Kidney epithelial cell (primary cell): ENCODE data around the gene LZTFL1. TPM values are rescaled to one million over a fixed set of nuclear protein-coding genes. Genes with fewer than 3 reads are reported as not detected.

Source experiments
- DNase-seq: peaks from one replicate; pipeline ENCODE4 v3.0.0-alpha.2; 2010; ENCODE audit warnings: low read depth
- H3K27me3 ChIP-seq: 2 replicates; pipeline ENCODE4 v1.6.0; 2011; ENCODE audit warnings: low read length; ENCODE audit not compliant: control insufficient read depth, insufficient read depth
- H3K36me3 ChIP-seq: 2 replicates; pipeline ENCODE4 v1.5.1; 2011; ENCODE audit warnings: low read length; ENCODE audit not compliant: control insufficient read depth, insufficient read depth
- H3K4me3 ChIP-seq: 2 replicates; pipeline ENCODE4 v1.5.1; 2011; ENCODE audit warnings: low read depth, mild to moderate bottlenecking, control low read depth, low read length
- CTCF ChIP-seq: IDR thresholded peaks from 2 replicates; pipeline ENCODE4 v1.5.1; 2011; ENCODE audit warnings: mild to moderate bottlenecking, moderate library complexity, low read length, control low read depth, inconsistent platforms; ENCODE audit not compliant: insufficient read depth, poor library complexity, severe bottlenecking
- total RNA-seq: library from RNA; depleted of rRNA; stranded (reverse); fragments of >200 nt; gene quantifications from 2 replicates; pipeline ENCODE4 v1.2.3, GENCODE V29; 2015

Gene LZTFL1
- total RNA-seq, 1 donor from 2014 or later = 28.2 TPM

DNA sequence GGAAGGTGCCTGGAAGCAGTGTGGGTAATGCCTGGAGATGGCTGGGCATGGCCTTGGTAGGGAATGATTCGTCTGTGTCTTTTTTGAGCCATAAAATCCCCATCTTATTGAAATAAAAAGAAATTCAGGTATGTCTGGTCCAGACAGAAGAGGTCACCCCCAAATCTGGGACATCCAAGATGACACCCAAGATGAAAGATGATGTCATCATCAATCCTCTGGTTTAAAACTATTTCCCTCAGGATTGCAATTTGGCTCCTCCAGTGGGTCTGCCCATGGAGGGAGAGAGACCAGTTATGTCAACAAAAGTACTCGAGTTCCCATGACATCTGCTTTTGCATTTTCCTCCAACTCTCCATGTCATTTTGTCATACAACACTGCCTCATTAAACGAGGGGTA lies 27.7 kb upstream of the LZTFL1 start:
- no peak for DNase-seq
- no peaks in the 10 kb centered on the region for H3K36me3 ChIP-seq
- H3K27me3 ChIP-seq = peaks cover 2% of the 10 kb centered on the region
- no peak overlapping the region for H3K4me3 ChIP-seq
- TF ChIP-seq CTCF = no peak

- no peak for TF ChIP-seq CTCF
- Histone ChIP-seq H3K27me3 (peaks cover 2% of the 10 kb centered on the region), H3K4me3 (no peak overlapping the region), H3K36me3 (no peaks in the 10 kb centered on the region)
- DNase-seq = no peak
Observed at GRCh38 chr3:45868650-45869049, 26.7 kb upstream of the LZTFL1 start.

DNA sequence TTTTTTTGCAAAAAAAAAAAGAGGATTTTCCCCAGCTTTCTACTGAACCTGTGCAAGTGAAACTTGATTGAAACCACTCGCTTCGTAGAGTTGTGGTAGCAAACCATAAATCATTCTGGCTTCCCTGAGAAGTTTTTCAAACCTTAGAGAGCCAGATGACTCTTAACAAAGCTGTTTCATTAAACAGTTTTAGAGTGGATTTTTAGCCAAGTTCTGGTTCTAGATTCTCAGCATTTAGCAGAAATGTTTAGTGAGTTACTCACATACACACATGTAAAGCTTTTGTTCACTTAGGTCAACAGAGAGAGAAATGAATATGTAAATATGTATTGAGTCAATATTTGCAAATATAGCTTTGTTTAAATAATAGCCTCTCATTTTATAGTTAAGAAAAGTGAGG lies 26.3 kb upstream of the LZTFL1 start:
- TF ChIP-seq CTCF = no peak
- H3K36me3 ChIP-seq = no peaks in the 10 kb centered on the region
- no peak for DNase-seq
- no peak overlapping the region for H3K4me3 ChIP-seq
- H3K27me3 ChIP-seq = peaks cover 2% of the 10 kb centered on the region

DNA sequence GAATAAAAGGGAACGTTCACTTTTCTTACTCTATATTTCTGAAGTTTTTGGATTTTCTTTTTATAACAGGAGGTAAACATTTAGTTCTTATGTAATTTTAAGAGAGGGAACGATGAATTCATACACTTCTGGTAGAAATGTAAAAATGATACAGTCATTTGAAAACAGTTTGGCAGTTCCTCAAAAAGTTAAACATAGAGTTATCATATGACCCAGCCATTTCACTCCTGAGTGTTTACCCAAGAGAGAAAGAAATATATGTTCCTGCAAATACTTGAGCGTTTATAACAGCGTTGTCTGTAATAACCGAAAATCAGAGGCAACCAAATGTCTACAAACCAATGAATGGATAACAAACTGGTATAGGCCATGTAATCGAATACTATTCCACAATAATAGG lies 23.6 kb upstream of the LZTFL1 start:
- H3K36me3 ChIP-seq = no peaks in the 10 kb centered on the region
- H3K27me3 ChIP-seq = peaks cover 2% of the 10 kb centered on the region
- no peak for DNase-seq
- no peak for TF ChIP-seq CTCF
- H3K4me3 ChIP-seq = no peak overlapping the region

DNA sequence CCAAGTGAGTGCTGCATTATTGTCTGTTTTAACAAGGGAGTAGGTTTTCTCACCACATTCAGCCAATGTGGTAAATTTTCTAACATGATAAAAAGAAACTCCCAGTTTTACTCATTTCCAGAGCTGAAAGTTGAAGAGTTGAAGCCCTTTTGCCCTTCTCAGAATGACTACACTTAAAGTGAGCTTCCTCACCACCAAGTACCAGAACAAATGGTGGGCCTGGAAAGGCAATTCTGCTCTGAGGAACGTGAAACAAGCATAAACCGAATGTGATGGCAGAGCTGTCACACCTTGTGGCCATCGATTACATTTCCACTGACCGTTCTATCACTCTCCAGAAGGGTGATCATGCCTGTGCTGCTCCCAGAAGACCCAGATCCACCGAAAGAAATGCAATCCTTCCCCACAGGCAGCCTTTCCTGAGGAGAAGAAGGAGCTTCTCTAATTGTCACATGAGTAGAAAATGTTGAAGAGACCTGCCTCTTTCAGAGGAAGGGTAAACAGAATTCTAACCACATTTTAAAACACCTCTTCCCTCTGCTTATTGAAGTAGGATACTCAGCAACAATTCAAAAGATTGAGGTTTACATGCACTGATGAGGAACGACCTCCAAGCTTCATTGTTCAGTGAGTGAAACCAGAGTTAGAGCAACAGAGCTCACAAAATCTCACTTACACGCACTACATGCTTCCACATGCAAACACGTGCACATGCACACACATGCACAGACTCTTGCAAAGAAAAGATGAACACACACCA lies 23.0 kb upstream of the LZTFL1 start:
- H3K36me3 ChIP-seq = no peaks in the 10 kb centered on the region
- H3K4me3 ChIP-seq = no peak overlapping the region
- DNase-seq = no peak
- TF ChIP-seq CTCF = no peak
- peaks cover 2% of the 10 kb centered on the region for H3K27me3 ChIP-seq

DNA sequence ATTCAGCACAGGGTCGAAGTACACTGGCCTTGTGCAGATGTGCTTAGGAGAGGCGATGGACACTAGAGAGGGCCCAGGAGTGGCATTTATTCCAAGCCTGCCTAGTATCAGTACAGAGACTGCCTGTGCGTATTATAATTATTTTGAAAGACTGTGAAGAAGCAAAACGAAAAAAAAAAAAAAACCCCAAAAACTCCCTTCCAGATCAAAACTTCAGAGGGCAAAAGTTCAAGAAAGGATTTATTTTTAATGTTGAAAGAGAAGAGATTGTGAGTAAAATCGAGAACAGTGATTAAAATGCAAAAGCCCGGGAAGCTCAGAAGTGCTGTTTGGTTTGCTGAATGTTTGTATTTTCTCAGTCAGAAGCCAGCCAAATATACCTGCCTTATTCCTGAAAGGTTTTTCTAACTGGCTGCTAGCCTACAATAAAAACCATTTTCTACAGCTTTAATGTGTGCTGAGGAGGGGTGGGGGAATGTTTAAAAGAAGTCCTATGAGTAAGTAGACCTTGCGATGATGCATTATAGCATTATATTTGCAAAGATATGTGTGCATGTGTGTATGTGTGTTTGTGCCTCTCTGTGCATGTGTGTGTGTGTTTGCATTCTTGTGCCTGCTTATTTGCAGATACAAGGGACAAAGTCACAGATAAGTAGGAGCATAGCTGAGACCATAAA lies 19.3 kb upstream of the LZTFL1 start:
- TF ChIP-seq CTCF = no peak
- H3K27me3 ChIP-seq = peaks cover 2% of the 10 kb centered on the region
- DNase-seq = no peak
- H3K4me3 ChIP-seq = no peak overlapping the region
- H3K36me3 ChIP-seq = no peaks in the 10 kb centered on the region
